Activated T-cell treated with anti-CD3 and anti-CD28 coated beads, Interleukin-2, amount 50 U/mL, for 24 hours (primary cell): ENCODE data around the gene BAD.
A peak's percentile ranks its signal among the peaks of the same experiment; 100 is the strongest.
"Not testable (repeated sequence)": the region's sequence is repeated elsewhere in the genome, so short reads cannot be mapped to it uniquely, and the experiment has no call there.

Experiments used
- DNase-seq: peaks from one replicate; pipeline ENCODE4 v3.0.0-alpha.2; 2020
- H3K27ac Mint-ChIP-seq: 2 replicates; pipeline ENCODE4 v1.8.0; 2020; ENCODE audit warnings: mild to moderate bottlenecking, mixed read lengths
- H3K27me3 Mint-ChIP-seq: 2 replicates; pipeline ENCODE4 v1.8.0; 2020; ENCODE audit warnings: mixed read lengths
- H3K36me3 Mint-ChIP-seq: 2 replicates; pipeline ENCODE4 v1.8.0; 2020; ENCODE audit warnings: low read depth, mixed read lengths
- H3K4me1 Mint-ChIP-seq: 2 replicates; pipeline ENCODE4 v1.8.0; 2020; ENCODE audit warnings: low read depth, mixed read lengths
- H3K4me3 Mint-ChIP-seq: 2 replicates; pipeline ENCODE4 v1.8.0; 2020; ENCODE audit warnings: mild to moderate bottlenecking, moderate library complexity, mixed read lengths
- H3K9me3 Mint-ChIP-seq: 2 replicates; pipeline ENCODE4 v1.8.0; 2020; ENCODE audit warnings: mixed read lengths

Gene BAD

DNA sequence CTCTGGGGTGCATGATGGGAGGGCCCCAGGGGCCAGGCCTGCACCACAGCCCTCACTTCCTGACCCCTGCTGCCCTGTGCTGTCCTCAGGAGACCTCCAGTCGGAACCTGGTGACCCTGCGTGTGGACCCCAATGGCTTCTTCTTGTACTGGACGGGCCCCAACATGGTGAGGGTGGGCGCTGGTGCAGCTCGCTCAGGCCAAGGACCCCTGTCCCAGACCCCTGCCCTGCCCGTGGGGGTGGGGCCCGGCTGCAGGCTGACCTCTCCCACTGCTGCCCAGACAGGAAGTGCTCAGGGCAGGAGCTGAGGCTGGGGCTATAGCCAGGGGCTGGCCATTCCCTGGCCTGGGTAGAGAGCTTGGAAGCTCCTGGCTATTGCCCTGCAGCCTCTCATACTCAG lies 30.1 kb downstream of the BAD start:
- Mint-ChIP-seq H3K27ac (no peak overlapping the region), H3K4me3 (no peak overlapping the region), H3K36me3 (peaks cover 28% of the 10 kb centered on the region), H3K27me3 (no peaks in the 10 kb centered on the region), H3K4me1 (peaks cover 16% of the 10 kb centered on the region), H3K9me3 (no peaks in the 10 kb centered on the region)
- DNase-seq = no peak

GRCh38 chr11:64253481-64253880 lies 31.0 kb downstream of the BAD start:
- Mint-ChIP-seq H3K27me3 (no peaks in the 10 kb centered on the region), H3K36me3 (peaks cover 22% of the 10 kb centered on the region), H3K9me3 (no peaks in the 10 kb centered on the region), H3K4me1 (peaks cover 15% of the 10 kb centered on the region), H3K4me3 (peak overlapping the region; percentile 16), H3K27ac (no peak overlapping the region)
- no peak for DNase-seq

DNA sequence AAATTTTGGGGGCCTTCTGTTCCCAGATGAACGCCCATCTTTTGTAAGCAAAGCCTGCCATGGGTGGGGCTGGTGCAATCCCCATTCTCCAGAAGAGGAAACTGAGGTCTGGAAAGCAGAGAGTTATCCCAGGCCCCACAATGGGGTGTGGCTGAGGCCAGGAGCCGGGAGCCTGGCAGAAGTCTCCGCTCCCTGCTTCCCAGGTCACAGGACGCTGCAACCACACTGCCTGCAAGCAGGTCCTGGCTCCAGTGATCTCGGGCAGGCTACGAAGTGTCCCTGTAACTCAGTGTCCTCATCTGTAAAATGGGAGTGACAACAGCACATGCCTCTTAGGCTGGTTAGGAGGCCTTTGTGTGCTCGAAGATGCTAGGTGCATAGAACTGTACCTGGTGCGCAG lies 31.4 kb downstream of the BAD start:
- Mint-ChIP-seq H3K9me3 (no peaks in the 10 kb centered on the region), H3K4me3 (peak overlapping the region; percentile 16), H3K27ac (no peak overlapping the region), H3K36me3 (peaks cover 18% of the 10 kb centered on the region), H3K27me3 (no peaks in the 10 kb centered on the region), H3K4me1 (peaks cover 19% of the 10 kb centered on the region)
- DNase-seq = no peak

GRCh38 chr11:64252003-64252872 lies 32.2 kb downstream of the BAD start:
- H3K4me3 Mint-ChIP-seq = peak overlapping the region; percentile 82
- H3K27me3 Mint-ChIP-seq = no peaks in the 10 kb centered on the region
- H3K36me3 Mint-ChIP-seq = peaks cover 12% of the 10 kb centered on the region
- DNase-seq = no peak
- peak overlapping the region; percentile 59 for H3K27ac Mint-ChIP-seq
- H3K4me1 Mint-ChIP-seq = peaks cover 22% of the 10 kb centered on the region
- H3K9me3 Mint-ChIP-seq = no peaks in the 10 kb centered on the region

GRCh38 chr11:64251753-64252002 lies 32.8 kb downstream of the BAD start:
- peak overlapping the region; percentile 59 for H3K27ac Mint-ChIP-seq
- no peak for DNase-seq
- peaks cover 24% of the 10 kb centered on the region for H3K4me1 Mint-ChIP-seq
- no peaks in the 10 kb centered on the region for H3K27me3 Mint-ChIP-seq
- peak overlapping the region; percentile 82 for H3K4me3 Mint-ChIP-seq
- peaks cover 11% of the 10 kb centered on the region for H3K36me3 Mint-ChIP-seq
- no peaks in the 10 kb centered on the region for H3K9me3 Mint-ChIP-seq

DNA sequence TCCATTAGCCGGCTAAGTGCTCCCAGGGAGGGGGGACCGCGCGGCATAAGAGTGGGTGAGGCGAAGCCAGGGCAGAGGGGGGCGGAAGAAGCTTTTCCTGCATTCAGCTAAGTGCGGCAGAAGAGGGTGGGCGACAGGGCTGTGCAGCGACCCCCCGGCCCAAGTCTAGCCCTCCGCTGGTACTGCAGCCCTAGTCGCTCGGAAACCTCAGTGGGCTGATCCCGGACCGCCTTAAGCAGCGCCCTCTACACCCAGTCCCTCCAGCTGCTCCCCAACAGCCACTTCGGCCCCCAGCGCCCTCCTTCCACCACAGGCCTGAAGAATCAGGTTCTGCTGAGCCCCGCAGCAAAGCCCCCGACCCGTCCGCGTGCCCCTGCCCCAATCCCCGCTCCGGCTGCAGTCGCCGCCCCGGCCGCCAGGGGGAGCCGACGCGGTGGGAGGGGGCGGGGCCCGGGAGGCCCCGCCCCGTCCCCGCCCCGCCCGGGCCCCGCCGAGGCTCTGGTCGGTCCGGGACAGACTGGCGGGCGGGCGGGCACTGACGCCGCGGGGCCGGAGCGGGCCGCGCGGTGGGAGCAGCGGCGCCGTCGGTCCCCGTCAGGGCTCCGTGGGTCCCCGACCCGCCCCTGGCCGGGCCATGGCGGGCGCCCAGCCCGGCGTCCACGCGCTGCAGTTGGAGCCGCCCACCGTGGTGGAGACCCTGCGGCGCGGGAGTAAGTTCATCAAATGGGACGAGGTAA lies 33.3 kb downstream of the BAD start, which contains the start of gene PLCB3:
Gene PLCB3 (plus strand): TSS at position 515 of the 737 bp plus-strand sequence. CDS start 120 bp downstream, at position 635.
- no peaks in the 10 kb centered on the region for H3K27me3 Mint-ChIP-seq
- peaks cover 9% of the 10 kb centered on the region for H3K36me3 Mint-ChIP-seq
- H3K4me3 Mint-ChIP-seq = peak within 1 kb of the TSS; percentile 82
- H3K27ac Mint-ChIP-seq = peak within 1 kb of the TSS; percentile 59
- H3K9me3 Mint-ChIP-seq = no peaks in the 10 kb centered on the region
- H3K4me1 Mint-ChIP-seq = peaks cover 24% of the 10 kb centered on the region
- DNase-seq = peak; percentile 89

GRCh38 chr11:64250415-64251015 lies 34.0 kb downstream of the BAD start:
- DNase-seq = peak; percentile 62

GRCh38 chr11:64249563-64250414 lies 34.7 kb downstream of the BAD start:
- no peak overlapping the region for H3K27ac Mint-ChIP-seq
- no peaks in the 10 kb centered on the region for H3K27me3 Mint-ChIP-seq
- peaks cover 15% of the 10 kb centered on the region for H3K36me3 Mint-ChIP-seq
- H3K9me3 Mint-ChIP-seq = no peaks in the 10 kb centered on the region
- H3K4me1 Mint-ChIP-seq = peaks cover 24% of the 10 kb centered on the region
- H3K4me3 Mint-ChIP-seq = peak overlapping the region; percentile 6
- DNase-seq = no peak

More at GRCh38 chr11:64250415-64251015, 34.0 kb downstream of the BAD start:
- Mint-ChIP-seq H3K27me3 (no peaks in the 10 kb centered on the region), H3K36me3 (peaks cover 12% of the 10 kb centered on the region), H3K9me3 (no peaks in the 10 kb centered on the region), H3K4me3 (peak overlapping the region; percentile 80), H3K4me1 (peaks cover 24% of the 10 kb centered on the region), H3K27ac (no peak overlapping the region)

GRCh38 chr11:64249038-64249437 lies 35.4 kb downstream of the BAD start:
- DNase-seq = no peak
- no peaks in the 10 kb centered on the region for H3K27me3 Mint-ChIP-seq
- H3K36me3 Mint-ChIP-seq = peaks cover 21% of the 10 kb centered on the region
- H3K4me3 Mint-ChIP-seq = no peak overlapping the region
- H3K4me1 Mint-ChIP-seq = peaks cover 28% of the 10 kb centered on the region
- H3K9me3 Mint-ChIP-seq = no peaks in the 10 kb centered on the region
- no peak overlapping the region for H3K27ac Mint-ChIP-seq

DNA sequence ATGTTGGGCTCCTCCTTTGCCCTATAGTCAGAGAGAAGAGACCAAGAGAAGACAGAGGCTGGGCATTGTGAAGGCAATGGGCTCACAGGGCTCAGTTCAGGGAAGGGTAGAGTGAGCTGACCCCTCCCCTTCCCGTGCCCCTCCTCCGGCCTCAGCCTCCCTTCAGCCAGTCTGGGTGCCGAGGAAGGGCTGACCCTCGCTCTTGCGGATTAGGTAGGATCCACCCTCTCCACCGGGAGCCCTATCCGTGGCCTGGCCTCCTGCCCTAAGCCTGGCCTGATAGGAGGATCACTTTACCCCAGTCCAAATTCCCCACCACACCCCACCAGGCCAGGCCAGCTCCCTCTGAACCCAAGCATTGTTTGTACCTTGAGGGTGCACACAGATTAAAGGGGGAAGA lies 35.9 kb downstream of the BAD start:
- Mint-ChIP-seq H3K27me3 (no peaks in the 10 kb centered on the region), H3K4me1 (peaks cover 32% of the 10 kb centered on the region), H3K27ac (no peak overlapping the region), H3K9me3 (no peaks in the 10 kb centered on the region), H3K4me3 (no peak overlapping the region), H3K36me3 (peaks cover 26% of the 10 kb centered on the region)
- DNase-seq = no peak

GRCh38 chr11:64247729-64248531 lies 36.5 kb downstream of the BAD start:
- Mint-ChIP-seq H3K27ac (no peak overlapping the region), H3K27me3 (no peaks in the 10 kb centered on the region), H3K4me1 (peaks cover 39% of the 10 kb centered on the region), H3K36me3 (peaks cover 32% of the 10 kb centered on the region), H3K4me3 (peak overlapping the region; percentile 64), H3K9me3 (no peaks in the 10 kb centered on the region)
- DNase-seq = no peak

DNA sequence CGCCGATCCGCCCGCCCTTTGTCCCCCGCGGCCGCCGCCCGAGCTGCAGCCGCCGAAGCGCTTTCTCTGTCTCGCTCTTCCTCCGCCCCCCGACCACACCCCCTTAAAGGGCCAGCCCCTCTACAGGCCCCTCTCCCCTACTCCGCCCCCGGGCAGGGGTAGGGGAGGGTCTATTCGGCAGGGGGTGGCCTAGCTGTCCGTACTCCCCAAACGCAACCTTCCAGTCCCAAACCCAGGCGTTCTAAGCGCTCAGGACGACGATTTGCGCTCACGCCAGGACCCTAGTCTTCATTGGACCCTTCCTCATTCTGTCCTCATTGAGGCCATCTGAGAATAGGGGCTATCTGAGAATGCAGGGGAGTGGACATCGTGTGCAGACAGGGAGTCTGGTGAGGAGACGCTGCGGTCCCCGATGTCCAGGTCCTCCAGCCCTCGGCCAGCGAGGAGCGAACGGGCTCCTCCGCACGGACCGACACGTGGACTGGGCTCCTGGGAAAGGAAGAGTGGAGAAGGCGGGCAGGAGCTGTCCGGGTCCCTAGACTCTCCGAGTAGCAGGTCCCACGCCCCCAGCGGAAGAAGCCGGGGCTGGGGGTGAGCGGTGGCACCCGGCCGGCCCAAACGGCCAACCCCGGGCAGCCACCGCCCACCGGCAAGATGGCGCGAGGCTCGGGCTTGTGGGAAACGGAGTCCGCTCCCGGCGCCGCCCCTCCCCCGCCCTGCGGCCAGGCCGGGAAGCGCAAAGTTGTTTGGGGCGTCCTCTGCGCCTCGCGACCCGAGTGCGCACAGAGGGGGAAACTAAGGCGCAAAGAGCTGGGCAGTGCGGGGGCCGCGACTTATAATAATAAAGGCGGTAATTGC lies 37.4 kb downstream of the BAD start, which contains the start of gene PPP1R14B:
Gene PPP1R14B (minus strand): TSS at position 73 of the 858 bp plus-strand sequence. CDS start 270 bp downstream, outside the sequence.
- peak; percentile 88 for DNase-seq
- peak within 1 kb of the TSS; percentile 98 for H3K27ac Mint-ChIP-seq
- H3K4me1 Mint-ChIP-seq = peaks cover 44% of the 10 kb centered on the region
- peak within 1 kb of the TSS; percentile 95 for H3K4me3 Mint-ChIP-seq
- no peaks in the 10 kb centered on the region for H3K9me3 Mint-ChIP-seq
- H3K27me3 Mint-ChIP-seq = no peaks in the 10 kb centered on the region
- peaks cover 40% of the 10 kb centered on the region for H3K36me3 Mint-ChIP-seq

- H3K27ac Mint-ChIP-seq = peak overlapping the region; percentile 82
- peaks cover 41% of the 10 kb centered on the region for H3K36me3 Mint-ChIP-seq
Measured at GRCh38 chr11:64246621-64246870, 37.9 kb downstream of the BAD start.

More at GRCh38 chr11:64246621-64246870, 37.9 kb downstream of the BAD start:
- Mint-ChIP-seq H3K4me3 (peak overlapping the region; percentile 82), H3K4me1 (peaks cover 40% of the 10 kb centered on the region)
- not testable (repeated sequence) for H3K27me3 Mint-ChIP-seq, DNase-seq, H3K9me3 Mint-ChIP-seq
